AG20443 (cell line): ENCODE data around the gene ENOX1.

Experiments
- DNase-seq: peaks from one replicate; pipeline ENCODE4 v3.0.0; 2012; ENCODE audit warnings: low spot score, mixed read lengths

ENOX1 gene

DNA sequence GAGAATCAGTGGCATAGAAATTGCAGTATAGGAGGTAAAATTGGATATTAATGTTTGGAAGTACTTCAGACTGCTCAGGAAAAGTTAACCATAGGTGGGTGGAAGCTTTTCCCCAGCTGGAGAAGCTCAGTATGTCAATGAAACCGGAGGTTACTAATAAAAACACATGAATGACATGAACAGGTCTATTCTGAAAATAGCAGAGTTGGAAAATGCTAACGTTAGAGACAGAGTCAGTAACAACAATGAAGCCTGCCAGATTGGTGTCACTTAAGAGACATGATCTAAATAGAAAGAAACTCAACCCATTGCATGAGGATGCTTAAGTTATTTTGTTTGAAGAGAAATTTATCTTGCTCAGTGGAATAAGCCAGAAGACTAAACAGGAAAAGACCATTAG lies 398.9 kb downstream of the ENOX1 start:
- no peak for DNase-seq

DNA sequence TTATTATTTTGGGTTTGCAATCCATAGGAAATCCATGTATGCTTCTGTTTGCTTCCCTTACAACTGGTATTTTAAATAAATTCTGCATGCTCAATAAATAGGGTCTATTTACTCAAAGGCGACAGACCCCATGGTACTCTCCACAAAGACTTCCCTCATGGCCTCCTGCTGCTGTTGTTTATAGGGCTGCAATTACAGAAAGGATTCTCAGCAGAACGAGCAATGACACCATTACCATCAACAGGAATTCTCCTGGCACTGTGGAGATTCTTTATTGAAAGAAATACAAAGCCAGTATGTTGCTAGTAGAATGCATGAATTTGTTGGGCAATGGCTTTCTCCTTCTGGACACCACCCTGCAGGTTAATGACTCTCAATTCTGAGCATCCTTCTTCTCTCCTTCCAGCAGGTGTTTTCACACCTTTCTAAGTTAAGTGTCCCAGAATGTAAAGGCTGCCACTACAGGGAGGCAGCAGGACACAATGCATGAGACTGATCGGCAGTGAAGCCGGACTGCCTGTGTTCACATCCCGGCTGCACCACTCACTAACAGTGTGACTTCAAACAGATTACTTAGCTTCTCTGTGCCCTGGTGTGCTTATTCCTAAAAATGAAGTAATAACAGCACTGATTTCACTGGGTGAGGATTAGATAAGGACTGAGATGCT lies 403.1 kb downstream of the ENOX1 start:
- no peak for DNase-seq

DNA sequence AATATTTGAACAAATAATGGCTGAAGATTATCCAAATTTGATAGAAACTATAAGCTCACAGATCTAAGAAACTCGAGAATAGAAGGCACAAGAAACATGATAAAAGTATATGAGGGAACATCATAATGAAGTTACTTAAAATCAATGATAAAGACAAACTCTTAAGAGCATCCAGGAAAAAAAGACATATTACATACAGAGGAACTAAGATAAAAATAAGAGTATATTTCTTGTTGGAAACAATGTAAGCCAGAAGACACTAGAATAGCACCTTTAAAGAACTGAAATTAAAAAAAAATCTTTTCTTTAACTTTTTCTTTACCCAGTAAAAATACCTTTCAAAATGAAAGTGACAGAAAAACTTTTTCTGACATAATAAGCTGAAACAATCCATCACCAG lies 407.0 kb downstream of the ENOX1 start:
- DNase-seq = no peak

DNA sequence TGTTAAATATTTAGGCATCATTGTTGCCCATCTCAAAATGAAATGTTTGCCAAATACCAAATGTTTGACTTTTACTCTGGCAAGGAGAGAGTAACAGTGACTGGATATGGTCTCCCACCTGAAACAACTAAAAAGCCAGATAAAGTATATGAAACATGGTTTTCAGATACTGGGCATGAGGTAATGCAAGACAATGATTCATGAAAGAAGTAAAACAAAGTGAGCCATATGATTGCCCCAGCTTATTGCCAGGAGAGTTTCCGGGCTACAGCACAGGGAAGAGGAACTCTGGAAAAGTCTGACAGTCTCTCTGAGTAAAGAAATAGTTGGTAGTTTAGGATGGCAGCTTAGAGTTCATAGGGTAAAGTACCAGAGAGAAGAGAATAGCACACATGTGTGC lies 408.8 kb downstream of the ENOX1 start:
- no peak for DNase-seq

DNA sequence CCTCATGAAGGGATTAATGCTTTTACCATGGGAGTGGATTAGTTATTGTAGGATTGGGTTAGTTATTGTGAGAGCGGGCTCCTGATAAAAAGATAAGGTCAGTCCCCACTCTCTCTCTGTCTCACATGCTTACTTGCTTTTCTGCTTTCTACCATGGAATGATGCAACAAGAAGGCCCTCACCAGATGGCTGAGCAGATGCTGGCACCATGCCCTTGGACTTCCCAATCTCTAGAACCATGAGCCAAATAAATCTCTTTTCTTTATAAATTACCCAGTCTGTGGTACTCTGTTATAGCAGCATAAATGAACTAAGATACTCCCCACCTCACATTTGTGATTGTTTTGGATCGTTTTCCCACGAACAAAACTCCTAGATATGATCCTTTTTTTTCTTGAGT lies 409.6 kb downstream of the ENOX1 start:
- no peak for DNase-seq

DNA sequence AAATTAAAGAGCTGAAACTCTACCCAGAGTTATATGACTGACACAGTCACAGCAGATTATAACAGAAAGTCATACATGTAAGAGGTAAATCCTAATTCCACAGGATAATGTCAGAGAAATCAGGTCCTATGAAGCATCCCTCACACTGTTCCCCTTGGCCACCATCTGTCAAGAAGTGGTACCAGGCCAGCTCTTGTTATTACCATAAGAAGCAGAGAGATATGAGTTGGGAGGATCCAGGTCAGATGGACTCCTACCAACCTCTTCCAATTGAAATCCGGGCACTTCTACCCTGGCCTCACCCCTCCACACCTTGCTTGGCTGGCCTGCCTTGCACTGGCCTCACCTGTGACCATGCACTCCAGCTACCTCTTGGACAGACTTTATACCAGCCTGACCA lies 410.2 kb downstream of the ENOX1 start:
- no peak for DNase-seq

DNA sequence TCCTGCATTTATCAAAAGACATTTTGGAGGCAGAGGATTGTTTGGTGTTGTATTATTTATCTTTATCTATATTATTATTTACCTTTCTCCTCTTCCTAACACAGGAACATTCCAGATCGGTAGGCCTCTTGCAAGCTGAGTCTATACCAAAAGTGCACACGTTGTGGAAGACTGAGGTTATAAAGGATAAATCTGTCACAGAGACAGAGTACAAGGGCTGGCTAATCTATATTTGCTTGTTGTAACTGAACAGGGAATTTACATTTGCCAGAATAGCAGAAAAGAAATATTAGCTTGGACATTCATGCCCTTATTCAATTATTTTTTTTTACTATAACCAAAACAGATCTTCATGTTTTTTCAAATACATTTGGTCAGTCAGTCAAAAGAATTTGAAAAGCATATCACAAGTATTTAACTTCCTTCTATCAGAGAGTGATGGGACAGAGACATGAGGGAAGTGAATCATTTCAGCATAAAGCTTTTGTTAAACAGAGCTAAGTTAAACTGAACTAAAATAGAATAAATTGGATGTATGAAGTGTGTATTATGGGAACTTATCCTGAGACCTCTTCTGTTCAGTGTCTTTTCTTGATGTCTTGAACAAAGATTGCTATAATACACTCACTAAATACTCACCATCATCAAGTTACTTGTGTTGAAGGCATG lies 410.8 kb downstream of the ENOX1 start:
- DNase-seq = no peak

DNA sequence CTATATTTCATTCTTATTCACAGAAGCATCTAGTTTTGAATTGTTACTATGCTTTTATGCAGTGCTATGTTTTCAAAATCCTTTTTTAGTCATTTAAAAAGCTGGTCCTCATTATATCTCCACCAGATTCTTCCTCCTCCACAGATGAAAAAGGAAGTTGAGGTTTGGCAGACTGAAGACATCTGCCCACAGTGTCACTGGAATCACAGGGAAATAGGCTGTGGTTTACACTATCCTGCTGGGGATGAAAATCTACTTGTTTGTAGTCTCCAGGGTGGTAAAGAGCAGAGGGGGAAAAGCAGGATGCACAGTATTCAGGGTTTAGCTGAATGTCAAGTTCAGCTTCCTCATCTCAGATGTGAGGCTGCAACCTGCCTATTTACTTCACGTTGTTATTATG lies 412.2 kb downstream of the ENOX1 start:
- peak; percentile 75 for DNase-seq

DNA sequence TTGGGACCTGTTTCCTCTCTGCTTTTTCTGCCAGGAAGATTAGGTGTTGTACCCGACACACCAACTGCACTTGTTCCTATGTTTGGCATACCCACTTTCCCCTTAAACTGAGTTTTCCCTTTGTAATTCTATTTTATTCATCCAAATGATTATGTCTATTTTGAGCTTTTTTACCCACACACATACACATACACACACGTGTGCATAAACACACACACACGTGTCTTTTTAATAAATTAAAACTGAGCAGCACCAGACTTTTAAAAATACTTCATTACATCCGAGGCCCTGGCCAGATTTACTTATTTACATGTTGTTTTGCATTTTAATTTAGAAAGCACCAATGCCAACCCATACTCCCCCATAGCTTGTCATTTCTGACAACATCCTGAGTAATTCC lies 413.4 kb downstream of the ENOX1 start:
- no peak for DNase-seq

DNA sequence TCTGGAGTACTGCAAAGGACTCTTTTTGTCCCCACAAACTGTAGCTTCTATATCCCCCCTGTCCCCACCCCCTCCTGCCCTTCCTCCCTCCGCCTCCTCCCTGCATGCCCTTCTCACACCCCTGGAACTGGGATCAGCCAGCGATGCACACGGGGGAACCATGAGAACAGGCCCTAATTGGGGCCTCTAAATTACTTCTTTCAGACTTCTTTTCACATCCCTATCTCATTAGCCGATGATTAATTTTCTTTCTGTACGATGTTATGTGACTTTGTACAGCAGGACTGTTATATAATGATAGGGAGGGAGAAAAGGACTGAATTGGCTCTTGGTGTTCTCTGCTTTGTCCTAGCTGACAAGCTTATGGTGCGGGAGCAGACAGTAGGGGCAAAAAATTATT lies 415.9 kb downstream of the ENOX1 start:
- DNase-seq = no peak

DNA sequence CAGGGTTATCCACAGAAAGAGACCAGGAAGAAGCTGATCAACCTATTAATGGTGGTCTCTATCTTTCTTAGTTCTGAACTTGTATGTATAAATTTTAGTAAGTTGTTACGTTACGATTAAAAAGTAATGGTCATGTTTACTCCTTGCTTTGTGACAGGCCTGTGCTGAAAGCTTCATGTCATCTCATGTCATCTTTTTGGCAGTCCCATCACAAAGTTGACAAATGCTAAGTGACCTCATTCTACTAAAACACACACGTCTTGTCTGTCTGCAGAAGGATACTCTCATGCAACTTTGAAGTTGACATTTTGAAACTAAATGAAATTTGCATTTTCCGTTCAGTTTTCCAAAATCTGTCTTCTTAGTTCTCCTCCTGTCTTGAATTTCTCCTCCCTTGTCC lies 417.5 kb downstream of the ENOX1 start:
- DNase-seq = no peak

DNA sequence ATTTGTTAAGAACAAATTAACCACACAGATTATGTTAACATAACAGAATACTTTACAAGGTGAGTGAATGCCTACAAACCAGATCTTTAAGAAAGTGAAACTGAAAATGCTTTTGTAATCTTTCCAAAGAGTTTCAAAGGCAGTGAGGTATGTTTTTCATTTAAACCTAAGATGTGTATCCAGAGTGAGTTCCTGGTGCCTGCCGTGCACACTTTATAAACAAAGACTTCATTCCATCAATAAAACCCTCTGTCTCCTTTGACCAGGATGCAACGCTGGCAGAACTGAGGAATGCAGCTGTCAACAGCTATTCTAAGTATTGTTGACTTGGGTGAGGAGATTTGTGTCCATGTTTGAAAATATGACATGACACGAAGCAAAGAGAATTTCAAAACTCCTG lies 418.8 kb downstream of the ENOX1 start:
- no peak for DNase-seq

DNA sequence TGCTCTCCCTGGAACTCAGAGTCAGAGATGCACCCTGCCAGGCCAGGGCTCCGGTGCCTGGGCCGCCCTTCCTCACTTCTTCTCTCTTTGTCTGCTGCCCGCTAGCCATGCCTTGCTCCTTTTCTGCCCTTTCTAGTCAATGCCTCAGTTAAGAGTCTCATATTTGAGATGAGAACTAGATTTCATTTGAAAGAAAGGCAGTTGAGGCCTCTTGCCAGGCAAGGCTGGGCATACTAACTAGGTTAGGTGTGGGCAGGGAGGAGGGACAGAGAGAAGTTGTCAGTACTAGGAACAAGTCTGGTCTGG lies 421.8 kb downstream of the ENOX1 start:
- no peak for DNase-seq

DNA sequence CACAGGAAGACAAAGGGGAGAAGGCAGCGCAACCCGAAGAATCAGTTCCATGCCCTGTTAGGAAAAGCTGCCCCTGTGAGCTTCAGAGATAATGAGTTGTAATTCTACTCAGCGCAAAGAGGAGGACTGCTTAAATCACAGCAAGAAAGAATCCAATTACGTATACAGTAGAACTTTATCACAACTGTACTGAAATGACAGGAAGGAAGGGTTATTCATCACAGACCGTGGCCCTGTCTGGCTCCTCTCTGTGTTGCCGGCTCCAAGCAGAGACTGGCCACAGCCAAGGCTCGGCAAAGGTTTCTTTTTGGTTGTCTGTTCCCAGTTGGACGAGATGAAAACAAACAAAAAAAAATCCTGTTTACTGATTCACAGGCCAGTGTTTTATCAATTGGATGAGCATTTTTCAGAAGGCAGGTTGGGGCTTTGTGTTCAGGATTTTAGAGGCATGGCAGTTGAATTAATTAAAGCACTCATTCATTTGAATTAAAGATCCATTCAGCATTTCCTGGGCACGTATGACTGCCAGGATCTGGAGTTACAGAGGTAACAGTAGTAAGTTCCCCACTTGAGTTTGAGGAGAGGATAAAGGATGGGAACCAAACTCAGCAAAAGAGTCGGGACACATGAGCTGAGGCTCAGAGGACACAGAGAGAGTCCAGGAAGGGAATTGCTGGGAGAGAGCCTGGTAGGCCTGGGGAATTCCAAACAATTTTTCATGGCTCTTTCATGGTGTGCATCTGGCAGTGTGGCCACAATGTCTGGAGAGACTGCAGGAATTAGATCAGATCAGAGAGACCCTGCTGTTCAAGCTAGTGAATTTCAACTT lies 422.3 kb downstream of the ENOX1 start:
- peak; percentile 59 for DNase-seq

DNA sequence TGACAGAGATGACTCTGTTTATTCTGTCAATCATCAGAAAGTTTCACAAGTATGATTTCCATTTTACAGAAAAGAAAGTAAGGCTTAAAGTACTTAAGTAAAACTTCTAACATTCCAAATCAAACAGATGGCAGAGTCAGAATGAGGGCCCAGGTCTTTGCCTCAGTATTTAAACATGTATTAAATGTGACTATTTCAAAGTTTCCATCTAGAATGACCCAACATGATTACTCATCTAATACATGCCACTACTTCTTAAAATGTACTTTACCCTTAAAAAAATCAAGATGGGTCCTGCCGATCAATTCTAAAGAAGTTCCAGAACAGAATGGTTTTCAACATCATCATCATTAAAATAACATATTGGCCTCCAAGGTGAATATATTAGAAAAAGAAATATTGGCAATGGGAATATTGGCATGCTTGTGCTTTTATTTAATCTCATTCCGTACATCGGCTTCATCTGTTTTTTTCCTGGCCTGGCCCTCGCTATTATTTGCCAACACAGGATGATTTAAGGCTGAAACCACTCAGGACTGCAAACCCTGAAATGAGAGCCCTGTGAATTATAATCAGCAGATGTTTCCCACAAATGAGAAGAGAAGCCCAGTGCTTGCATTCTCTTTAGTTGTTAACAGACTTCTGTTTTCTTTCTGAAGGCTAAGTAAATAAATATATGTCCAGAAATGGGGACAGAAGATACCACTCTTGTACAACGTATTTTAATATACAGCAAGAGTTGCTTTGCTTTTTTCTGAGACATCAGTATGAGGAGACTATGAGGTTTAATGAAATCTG lies 423.4 kb downstream of the ENOX1 start:
- DNase-seq = peak; percentile 40

DNA sequence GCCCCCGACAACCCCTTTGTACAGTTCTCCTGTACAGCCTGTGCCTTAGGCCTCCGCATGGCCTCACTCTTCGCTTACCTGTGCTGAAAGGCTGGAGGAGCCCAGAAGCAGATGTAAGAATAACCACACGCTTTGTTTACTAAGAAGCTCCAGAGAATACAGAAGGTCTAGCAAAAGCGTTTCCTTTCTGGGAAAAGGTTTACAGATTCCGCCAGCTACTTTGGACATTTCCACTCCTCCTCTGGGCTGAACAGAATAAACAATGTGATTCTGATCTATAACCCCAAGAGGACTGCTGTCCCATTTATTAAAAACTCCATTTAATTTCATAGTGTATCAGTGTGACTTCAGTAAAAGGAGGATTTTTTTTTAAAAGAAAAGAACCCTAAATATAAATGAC lies 424.2 kb downstream of the ENOX1 start:
- no peak for DNase-seq

DNA sequence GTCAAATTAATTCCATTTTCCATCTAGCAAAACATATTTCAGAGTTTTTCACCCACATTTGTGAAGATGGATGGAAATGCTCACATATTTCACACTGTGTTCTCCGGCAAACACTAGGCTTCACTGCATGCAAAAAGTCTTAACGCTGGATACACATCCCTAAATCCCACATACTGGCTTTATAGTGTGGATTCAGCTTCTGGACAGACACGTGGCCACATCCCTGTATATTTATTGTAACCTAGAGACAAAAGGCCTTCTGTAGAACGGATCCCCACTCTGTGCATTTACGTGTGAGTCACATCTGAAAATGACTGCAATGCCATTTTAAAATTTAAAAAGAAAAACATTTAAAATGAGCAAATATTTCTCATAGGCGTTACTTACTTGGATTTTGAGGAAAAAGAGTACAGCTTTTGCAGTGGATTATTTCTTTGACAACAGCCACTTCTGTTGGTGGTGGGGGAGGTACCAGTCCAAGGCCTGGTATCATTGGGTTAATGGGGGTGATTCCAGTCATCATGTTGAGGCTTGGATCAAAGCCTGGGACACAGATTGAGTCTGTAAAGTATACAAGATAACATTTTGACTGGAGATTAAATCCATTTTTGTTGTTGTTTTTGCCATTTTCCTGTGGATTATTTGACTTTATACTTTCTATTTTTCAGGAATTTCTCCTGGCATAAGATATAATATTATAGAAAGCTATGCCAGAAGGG lies 425.7 kb downstream of the ENOX1 start:
- DNase-seq = no peak

DNA sequence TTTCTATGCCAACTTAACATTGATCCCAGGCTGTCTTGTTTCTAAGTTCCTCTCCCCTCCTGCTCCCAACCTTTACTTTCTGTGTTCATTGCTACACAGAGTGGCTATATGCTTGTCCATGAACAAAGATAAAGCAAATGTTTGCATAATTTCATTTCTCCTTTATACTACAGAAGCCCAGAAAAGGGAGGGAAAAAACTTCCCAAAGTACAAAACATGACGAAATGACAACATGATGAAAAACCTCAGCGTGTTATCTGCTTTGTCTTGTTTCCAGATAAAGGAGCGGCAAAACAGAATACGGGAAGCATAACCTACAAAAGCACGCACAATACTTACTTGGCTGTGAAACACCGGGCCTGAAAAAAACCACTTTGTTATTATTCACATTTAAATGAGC lies 426.6 kb downstream of the ENOX1 start:
- no peak for DNase-seq

DNA sequence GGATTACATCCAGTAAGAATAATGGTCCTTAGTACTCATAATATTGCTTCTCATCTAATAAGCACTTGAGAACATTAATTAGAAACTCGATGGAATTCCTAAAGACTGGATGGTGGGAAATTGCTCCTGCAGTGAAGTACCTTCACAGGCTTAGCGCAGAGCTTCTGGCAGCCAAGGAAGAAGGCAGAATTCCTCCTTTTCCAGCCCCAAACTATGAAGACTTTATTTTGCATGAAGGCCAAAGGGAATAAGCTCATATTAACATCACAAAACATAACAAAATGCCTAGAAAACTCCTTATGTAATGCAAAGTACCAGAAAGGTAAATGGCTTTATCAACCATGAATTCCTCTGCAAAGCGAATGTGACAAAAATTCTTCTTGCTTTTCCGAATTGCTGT lies 427.2 kb downstream of the ENOX1 start:
- DNase-seq = no peak

DNA sequence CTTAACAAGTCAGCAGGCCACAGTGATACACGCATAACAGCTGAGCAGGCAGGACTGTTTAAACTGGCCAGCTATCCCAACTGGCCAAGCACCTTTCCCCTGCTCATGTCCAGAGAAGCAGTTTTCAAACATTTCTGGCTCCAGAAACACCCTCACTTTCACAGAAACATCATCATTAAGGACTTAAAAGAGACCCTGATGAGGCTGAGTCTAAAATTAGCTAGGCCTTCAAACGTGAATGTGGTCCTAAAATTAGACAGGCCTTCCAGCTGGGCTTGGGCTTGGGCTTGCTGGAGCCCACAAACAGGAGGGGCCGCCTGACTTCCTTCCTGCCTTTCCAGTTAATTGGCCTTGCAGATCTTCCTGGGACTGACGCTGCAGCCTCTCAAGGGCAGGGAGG lies 429.2 kb downstream of the ENOX1 start:
- DNase-seq = no peak

DNA sequence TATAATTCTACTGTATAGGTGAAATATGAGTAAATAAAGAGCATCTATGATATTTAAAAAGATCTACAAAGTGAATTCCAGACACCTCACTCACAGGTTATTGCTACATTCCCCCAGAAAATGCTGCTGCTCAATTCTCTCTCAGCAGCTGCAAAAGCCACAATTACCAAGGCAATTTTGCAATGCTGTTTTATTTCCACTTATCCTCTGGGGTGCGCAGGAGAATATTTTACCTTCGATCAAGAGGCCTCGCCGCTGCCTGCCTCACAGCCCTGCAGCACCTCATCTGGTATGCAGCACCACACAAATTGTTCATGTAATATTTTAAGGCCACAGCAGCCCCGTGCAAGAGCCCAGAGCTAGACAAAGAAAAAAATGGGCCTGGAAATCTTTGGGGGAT lies 430.2 kb downstream of the ENOX1 start:
- DNase-seq = no peak

DNA sequence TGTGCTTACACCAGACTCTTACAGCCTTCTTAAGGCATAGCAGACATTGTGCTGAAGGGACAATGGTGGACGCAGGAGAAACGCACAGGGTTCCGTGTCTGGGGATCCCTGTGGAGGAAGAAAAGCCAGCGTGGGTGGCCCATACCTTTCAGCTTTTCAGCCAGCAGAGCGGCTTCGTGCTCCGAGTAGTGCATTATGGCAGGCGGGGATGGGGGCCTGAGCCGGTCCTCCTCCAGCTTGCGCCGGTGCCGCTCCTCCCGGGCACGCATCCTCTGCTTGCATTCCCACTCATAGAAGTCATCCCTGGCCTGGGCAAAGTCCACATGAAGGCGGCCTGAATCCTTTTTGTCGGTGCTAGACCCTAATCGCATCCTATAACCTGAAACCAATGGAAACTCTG lies 431.0 kb downstream of the ENOX1 start:
- DNase-seq = no peak
